Measurements from ENCODE around the gene AJM1. TPM values are rescaled to one million over a fixed set of nuclear protein-coding genes. Genes with fewer than 3 reads are reported as not detected.
"Not testable (repeated sequence)": the region's sequence is repeated elsewhere in the genome, so short reads cannot be mapped to it uniquely, and the experiment has no call there.

Gene AJM1
- 2.9 and 3.2 TPM in 2 replicates for total RNA-seq (2022)
- Bru-seq, nascent RNA = percentile 28 among the genes with signal in this experiment
- BruChase-seq, experiment 1, labeled RNA remaining after a 6-hour chase = percentile 50 among the genes with signal in this experiment
- BruChase-seq, experiment 2, labeled RNA remaining after a 2-hour chase = percentile 37 among the genes with signal in this experiment
- long read RNA-seq, full-length matches to known transcripts = 8 of 8 reads
- long read RNA-seq, partial matches to known transcripts = 0 of 8 reads
- long read RNA-seq, other reads (novel, unspliced or antisense) = 0 of 8 reads

DNA sequence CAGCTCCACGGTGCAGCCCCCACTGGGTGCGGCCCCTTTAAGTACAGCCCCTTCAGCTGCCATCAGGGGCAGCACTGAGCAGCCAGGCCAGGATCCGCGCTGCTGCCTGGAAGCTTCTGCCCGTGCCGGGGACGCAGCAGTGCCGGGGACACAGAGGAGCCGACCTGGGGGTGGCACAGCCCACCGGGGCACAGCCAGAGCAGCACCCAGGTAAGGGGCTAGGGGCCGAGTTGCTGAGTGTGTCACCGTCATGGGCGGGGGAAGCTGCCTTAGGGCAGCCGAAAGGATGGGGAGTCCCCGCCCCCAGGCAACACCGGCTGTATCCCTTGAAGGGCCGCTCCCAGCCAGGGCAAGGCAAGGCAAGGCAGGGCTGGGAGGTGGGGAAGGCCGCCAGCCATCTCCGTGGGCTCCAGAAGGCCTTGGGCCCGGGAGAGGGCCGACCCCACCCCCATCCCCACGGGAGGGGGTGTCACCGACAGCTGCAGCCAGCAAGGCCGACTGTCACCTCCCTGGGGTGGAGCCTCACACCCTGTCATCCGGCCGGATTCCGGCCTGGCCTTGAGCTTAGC, at the start of gene AJM1:
AJM1 (plus strand) TSS at position 99 of the 569 bp plus-strand sequence. CDS start 1,937 bp downstream, outside the sequence.
- H3K4me1 Mint-ChIP-seq (ENCODE audit: low read depth, unreplicated experiment); H3K27me3 Mint-ChIP-seq (ENCODE audit: unreplicated experiment); intact Hi-C loops (cut with micrococcal nuclease; ENCODE audit: unreplicated experiment); BruUV-seq (replicated peaks); H3K9me3 Mint-ChIP-seq (ENCODE audit: low read depth, unreplicated experiment): not testable (repeated sequence)
- Mint-ChIP-seq H3K27ac (ENCODE audit: unreplicated experiment) (peak within 1 kb of the TSS; percentile 39), H3K4me3 (ENCODE audit: low read depth, unreplicated experiment) (peak within 1 kb of the TSS; percentile 71), H3K36me3 (ENCODE audit: insufficient read depth, unreplicated experiment) (peaks cover 38% of the 10 kb centered on the region)
- TF ChIP-seq CTCF (IDR thresholded peaks at IDR 0.05; ENCODE audit: unreplicated experiment) = peak; percentile 87
- peak; percentile 75 for DNase-seq
- CTCF ChIA-PET = interaction anchor here (0.7 to 1.2 kb wide), 6 partner anchors 23 to 193 kb away, joined by 3 to 6 read pairs (median 4); no protein-coding TSS in a partner anchor

DNA sequence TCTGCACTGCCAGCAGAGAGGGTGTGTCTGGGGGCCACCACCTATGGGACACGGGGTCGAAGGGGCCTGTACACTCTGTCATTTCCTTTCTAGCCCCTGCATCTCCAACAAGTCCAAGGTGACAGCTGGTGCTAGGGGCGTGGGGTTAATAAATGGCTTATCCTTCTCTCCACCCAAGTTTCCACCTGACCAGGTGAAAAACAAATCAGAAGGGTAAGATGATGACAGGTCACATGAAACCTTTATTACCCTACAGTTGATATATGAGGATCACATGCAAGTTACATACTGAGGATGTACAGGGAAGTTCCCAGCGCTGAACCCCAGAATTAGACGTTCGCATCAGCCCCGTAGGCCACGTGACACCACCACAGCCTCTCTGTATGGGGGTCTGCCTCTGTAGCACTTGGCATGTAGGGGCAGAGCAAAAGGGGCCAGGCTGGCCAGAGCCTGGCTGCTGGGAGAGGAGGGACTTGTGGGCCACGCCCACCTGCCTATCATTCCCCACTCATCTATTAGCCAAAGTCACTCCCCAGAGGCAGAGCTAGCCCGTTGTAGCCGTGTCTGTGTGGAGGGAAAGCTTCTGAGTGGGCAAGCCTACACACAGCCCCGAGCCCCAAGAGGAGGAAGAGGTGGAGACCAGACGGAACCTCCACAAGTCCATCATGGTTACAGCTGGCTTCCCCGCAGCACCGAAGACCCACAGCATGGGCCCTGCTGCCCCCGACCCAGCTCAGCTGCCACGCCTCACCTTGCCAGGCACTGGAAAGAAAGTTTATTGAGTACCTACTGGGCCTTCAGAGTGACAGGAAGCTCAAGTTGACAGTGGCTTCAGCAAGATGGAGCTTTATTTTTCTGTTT, 49.0 kb upstream of the AJM1 start:
- Mint-ChIP-seq H3K9me3 (ENCODE audit: low read depth, unreplicated experiment) (no peaks in the 10 kb centered on the region), H3K4me3 (ENCODE audit: low read depth, unreplicated experiment) (no peak overlapping the region)
- intact Hi-C loops (cut with micrococcal nuclease; ENCODE audit: unreplicated experiment) = no loop called here

GRCh38 chr9:136794281-136794999, 47.8 kb upstream of the AJM1 start:
- no peak overlapping the region for H3K4me3 Mint-ChIP-seq (ENCODE audit: low read depth, unreplicated experiment)
- H3K36me3 Mint-ChIP-seq (ENCODE audit: insufficient read depth, unreplicated experiment) = peaks cover 30% of the 10 kb centered on the region
- CTCF ChIA-PET = no interaction called here
- peaks cover 2% of the 10 kb centered on the region for H3K4me1 Mint-ChIP-seq (ENCODE audit: low read depth, unreplicated experiment)
- intact Hi-C loops (cut with micrococcal nuclease; ENCODE audit: unreplicated experiment) = no loop called here
- peaks cover 12% of the 10 kb centered on the region for H3K27me3 Mint-ChIP-seq (ENCODE audit: unreplicated experiment)
- no peak overlapping the region for H3K27ac Mint-ChIP-seq (ENCODE audit: unreplicated experiment)
- BruUV-seq (replicated peaks) = no TSS peak
- no peaks in the 10 kb centered on the region for H3K9me3 Mint-ChIP-seq (ENCODE audit: low read depth, unreplicated experiment)
- no peak for DNase-seq
- TF ChIP-seq CTCF (IDR thresholded peaks at IDR 0.05; ENCODE audit: unreplicated experiment) = no peak

More for the DNA sequence above, 49.0 kb upstream of the AJM1 start:
- Mint-ChIP-seq H3K27ac (ENCODE audit: unreplicated experiment) (no peak overlapping the region), H3K4me1 (ENCODE audit: low read depth, unreplicated experiment) (peaks cover 13% of the 10 kb centered on the region), H3K36me3 (ENCODE audit: insufficient read depth, unreplicated experiment) (peaks cover 31% of the 10 kb centered on the region), H3K27me3 (ENCODE audit: unreplicated experiment) (peaks cover 12% of the 10 kb centered on the region)
- CTCF ChIA-PET = interaction anchor here (0.7 kb wide), 1 partner anchor 151 kb away, joined by 3 read pairs; the partner anchor contains the start of gene FBXW5
- BruUV-seq (replicated peaks) = no TSS peak
- TF ChIP-seq CTCF (IDR thresholded peaks at IDR 0.05; ENCODE audit: unreplicated experiment) = no peak
- DNase-seq = no peak

DNA sequence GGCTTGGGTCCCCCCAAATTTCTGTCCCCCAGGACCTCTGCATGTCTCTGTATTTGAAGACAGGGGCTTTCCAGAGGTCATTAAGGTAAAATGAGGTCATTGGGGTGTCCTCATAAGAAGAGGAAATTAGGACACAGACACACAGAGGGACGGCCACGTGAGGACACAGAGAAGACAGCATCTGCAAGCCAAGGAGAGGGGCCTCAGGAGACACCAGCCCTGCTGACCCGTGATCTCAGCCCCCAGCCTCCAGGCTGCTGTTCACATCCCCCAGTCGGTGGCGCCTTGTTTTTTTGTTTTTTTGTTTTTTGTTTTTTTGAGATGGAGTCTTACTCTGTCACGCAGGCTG, 47.3 kb upstream of the AJM1 start:
- TF ChIP-seq CTCF (IDR thresholded peaks at IDR 0.05; ENCODE audit: unreplicated experiment) = no peak
- Mint-ChIP-seq H3K27ac (ENCODE audit: unreplicated experiment) (no peak overlapping the region), H3K4me3 (ENCODE audit: low read depth, unreplicated experiment) (no peak overlapping the region), H3K4me1 (ENCODE audit: low read depth, unreplicated experiment) (no peaks in the 10 kb centered on the region), H3K9me3 (ENCODE audit: low read depth, unreplicated experiment) (no peaks in the 10 kb centered on the region), H3K27me3 (ENCODE audit: unreplicated experiment) (peaks cover 12% of the 10 kb centered on the region), H3K36me3 (ENCODE audit: insufficient read depth, unreplicated experiment) (peaks cover 34% of the 10 kb centered on the region)
- CTCF ChIA-PET = no interaction called here
- no peak for DNase-seq
- intact Hi-C loops (cut with micrococcal nuclease; ENCODE audit: unreplicated experiment) = no loop called here
- no TSS peak for BruUV-seq (replicated peaks)

Measured in Calu3 (cell line).